ENCODE data around the gene OGFR.

The OGFR gene

GRCh38 chr20:62769346-62770071 is 35.1 kb upstream of the OGFR start:
- DNase-seq (ENCODE audit: low spot score): no peak
- H3K27ac ChIP-seq: no peak overlapping the region
- no peak overlapping the region for H3K4me3 ChIP-seq
- TF ChIP-seq CTCF (IDR thresholded peaks at IDR 0.05): no peak

GRCh38 chr20:62770111-62770910 is 34.3 kb upstream of the OGFR start:
- Histone ChIP-seq H3K4me3 (no peak overlapping the region), H3K27ac (no peak overlapping the region)
- no peak for TF ChIP-seq CTCF (IDR thresholded peaks at IDR 0.05)
- no peak for DNase-seq (ENCODE audit: low spot score)

GRCh38 chr20:62770916-62771315 is 33.7 kb upstream of the OGFR start:
- Histone ChIP-seq H3K27ac (no peak overlapping the region), H3K4me3 (no peak overlapping the region)
- no peak for DNase-seq (ENCODE audit: low spot score)
- TF ChIP-seq CTCF (IDR thresholded peaks at IDR 0.05): no peak

GRCh38 chr20:62771396-62772102 is 33.1 kb upstream of the OGFR start:
- DNase-seq (ENCODE audit: low spot score): no peak
- TF ChIP-seq CTCF (IDR thresholded peaks at IDR 0.05): no peak
- Histone ChIP-seq H3K27ac (no peak overlapping the region), H3K4me3 (no peak overlapping the region)

- DNase-seq (ENCODE audit: low spot score): no peak
- TF ChIP-seq CTCF (IDR thresholded peaks at IDR 0.05): no peak
- Histone ChIP-seq H3K27ac (no peak overlapping the region), H3K4me3 (no peak overlapping the region)
These were observed 32.5 kb upstream of the OGFR start for GRCh38 chr20:62772103-62772611.

GRCh38 chr20:62772619-62772989 is 32.0 kb upstream of the OGFR start:
- TF ChIP-seq CTCF (IDR thresholded peaks at IDR 0.05): no peak
- Histone ChIP-seq H3K4me3 (no peak overlapping the region), H3K27ac (no peak overlapping the region)
- DNase-seq (ENCODE audit: low spot score): no peak
